Measurements from ENCODE around the gene CUX1. TPM values are rescaled to one million over a fixed set of nuclear protein-coding genes. Genes with fewer than 3 reads are reported as not detected.
"Not testable (repeated sequence)": the region's sequence is repeated elsewhere in the genome, so short reads cannot be mapped to it uniquely, and the experiment has no call there.

The CUX1 gene
- total RNA-seq, 4 donors from 2014 or later, result 93.8 to 156 (median 112) TPM

DNA sequence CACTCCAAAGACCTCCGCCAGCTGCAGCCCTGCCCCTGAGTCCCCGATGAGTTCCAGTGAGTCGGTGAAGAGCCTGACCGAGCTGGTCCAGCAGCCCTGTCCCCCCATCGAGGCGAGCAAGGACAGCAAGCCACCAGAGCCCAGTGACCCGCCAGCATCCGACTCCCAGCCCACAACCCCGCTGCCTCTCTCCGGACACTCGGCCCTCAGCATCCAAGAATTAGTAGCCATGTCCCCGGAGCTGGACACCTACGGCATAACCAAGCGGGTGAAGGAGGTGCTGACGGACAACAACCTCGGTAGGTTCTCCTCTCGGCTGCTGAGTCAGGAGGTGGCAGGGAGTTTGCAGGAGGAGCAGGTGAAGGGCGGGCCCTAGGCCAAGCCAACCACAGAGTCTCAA is 409.9 kb downstream of the CUX1 start:
- WGBS, 2 donors, result 86 to 89% methylated on average over 16 to 17 of the region's 18 CpGs

GRCh38 chr7:102228935-102229334 is 411.5 kb downstream of the CUX1 start:
- DNase-seq, result no peak
- H3K27me3 ChIP-seq, result no peaks in the 10 kb centered on the region
- peaks cover 7 to 14% of the 10 kb centered on the region in 2 donors for H3K36me3 ChIP-seq
- no peak overlapping the region for H3K4me3 ChIP-seq (replicated peaks in 1 of 3)
- H3K4me1 ChIP-seq, result no peaks in the 10 kb centered on the region
- WGBS, 2 donors, result 97% methylated on average over 9 to 12 of the region's 12 CpGs
- TF ChIP-seq, protein P1, sequence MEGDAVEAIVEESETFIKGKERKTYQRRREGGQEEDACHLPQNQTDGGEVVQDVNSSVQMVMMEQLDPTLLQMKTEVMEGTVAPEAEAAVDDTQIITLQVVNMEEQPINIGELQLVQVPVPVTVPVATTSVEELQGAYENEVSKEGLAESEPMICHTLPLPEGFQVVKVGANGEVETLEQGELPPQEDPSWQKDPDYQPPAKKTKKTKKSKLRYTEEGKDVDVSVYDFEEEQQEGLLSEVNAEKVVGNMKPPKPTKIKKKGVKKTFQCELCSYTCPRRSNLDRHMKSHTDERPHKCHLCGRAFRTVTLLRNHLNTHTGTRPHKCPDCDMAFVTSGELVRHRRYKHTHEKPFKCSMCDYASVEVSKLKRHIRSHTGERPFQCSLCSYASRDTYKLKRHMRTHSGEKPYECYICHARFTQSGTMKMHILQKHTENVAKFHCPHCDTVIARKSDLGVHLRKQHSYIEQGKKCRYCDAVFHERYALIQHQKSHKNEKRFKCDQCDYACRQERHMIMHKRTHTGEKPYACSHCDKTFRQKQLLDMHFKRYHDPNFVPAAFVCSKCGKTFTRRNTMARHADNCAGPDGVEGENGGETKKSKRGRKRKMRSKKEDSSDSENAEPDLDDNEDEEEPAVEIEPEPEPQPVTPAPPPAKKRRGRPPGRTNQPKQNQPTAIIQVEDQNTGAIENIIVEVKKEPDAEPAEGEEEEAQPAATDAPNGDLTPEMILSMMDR (IDR thresholded peaks at IDR 0.05), result no peak
- no peak for TF ChIP-seq POLR2A (IDR thresholded peaks at IDR 0.05)
- H3K9me3 ChIP-seq, result no peaks in the 10 kb centered on the region
- intact Hi-C loops (cut with DNase I), result no loop called here
- no peak overlapping the region for H3K27ac ChIP-seq

More for the DNA sequence above, 409.9 kb downstream of the CUX1 start:
- H3K27me3 ChIP-seq, result no peaks in the 10 kb centered on the region
- no peak overlapping the region for H3K4me3 ChIP-seq (replicated peaks in 1 of 3)
- no peaks in the 10 kb centered on the region for H3K4me1 ChIP-seq
- peaks cover 7 to 9% of the 10 kb centered on the region in 2 donors for H3K36me3 ChIP-seq
- no peak overlapping the region for H3K27ac ChIP-seq
- no peak for TF ChIP-seq POLR2A (IDR thresholded peaks at IDR 0.05)
- TF ChIP-seq, protein P1 (IDR thresholded peaks at IDR 0.05), result no peak
- no peaks in the 10 kb centered on the region for H3K9me3 ChIP-seq
- no peak for DNase-seq
- intact Hi-C loops (cut with DNase I), result no loop called here

DNA sequence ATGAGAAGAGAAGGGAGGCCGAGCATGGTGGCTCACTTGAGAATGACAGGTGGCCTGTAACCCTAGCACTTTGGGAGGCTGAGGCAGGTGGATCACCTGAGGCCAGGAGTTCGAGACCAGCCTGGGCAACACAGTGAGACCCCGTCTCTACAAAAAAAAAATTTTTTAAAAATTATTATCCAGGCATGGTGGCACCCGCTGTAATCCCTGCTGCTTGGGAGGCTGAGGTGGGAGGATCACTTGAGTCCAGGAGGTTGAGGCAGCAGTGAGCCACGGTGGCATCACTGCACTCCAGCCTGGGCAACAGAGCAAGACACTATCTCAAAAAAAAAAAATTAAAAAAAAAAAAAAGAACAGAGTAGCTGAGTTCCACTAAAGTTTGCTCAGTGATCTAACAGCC is 412.7 kb downstream of the CUX1 start:
- H3K9me3 ChIP-seq; H3K27me3 ChIP-seq; H3K4me3 ChIP-seq (replicated peaks in 1 of 3); DNase-seq; H3K4me1 ChIP-seq; H3K27ac ChIP-seq: not testable (repeated sequence)
- 91 to 95% methylated on average over 5 of the region's 5 CpGs for WGBS, 2 donors
- peaks cover 7 to 23% of the 10 kb centered on the region in 2 donors for H3K36me3 ChIP-seq
- intact Hi-C loops (cut with DNase I), result loop anchor here (10.0 kb wide), 1 partner anchor 415 kb away; the partner anchor contains the start of gene CUX1

- peaks cover 7 to 23% of the 10 kb centered on the region in 2 donors for H3K36me3 ChIP-seq
- 93 to 98% methylated on average over 4 of the region's 4 CpGs for WGBS, 2 donors
- H3K27me3 ChIP-seq, result no peaks in the 10 kb centered on the region
- no peak overlapping the region for H3K27ac ChIP-seq
- no peaks in the 10 kb centered on the region for H3K4me1 ChIP-seq
- TF ChIP-seq, protein P1 (IDR thresholded peaks at IDR 0.05), result no peak
- no peak for TF ChIP-seq POLR2A (IDR thresholded peaks at IDR 0.05)
- H3K4me3 ChIP-seq (replicated peaks in 1 of 3), result no peak overlapping the region
- no peaks in the 10 kb centered on the region for H3K9me3 ChIP-seq
- no peak for DNase-seq
- intact Hi-C loops (cut with DNase I), result loop anchor here (10.0 kb wide), 1 partner anchor 416 kb away; the partner anchor contains the start of gene CUX1
Observed at GRCh38 chr7:102230593-102230992, 413.2 kb downstream of the CUX1 start.

GRCh38 chr7:102232611-102233286 is 415.3 kb downstream of the CUX1 start:
- Histone ChIP-seq H3K4me1 (no peaks in the 10 kb centered on the region), H3K27me3 (no peaks in the 10 kb centered on the region), H3K27ac (no peak overlapping the region), H3K36me3 (peaks cover under 1 to 23% of the 10 kb centered on the region in 2 donors), H3K9me3 (no peaks in the 10 kb centered on the region), H3K4me3 (replicated peaks in 1 of 3) (no peak overlapping the region)
- intact Hi-C loops (cut with DNase I), result loop anchor here (10.0 kb wide), 1 partner anchor 418 kb away; the partner anchor contains the start of gene CUX1
- TF ChIP-seq, protein P1 (IDR thresholded peaks at IDR 0.05), result no peak
- no peak for TF ChIP-seq POLR2A (IDR thresholded peaks at IDR 0.05)
- no peak for DNase-seq
- WGBS, 2 donors, result 90 to 97% methylated on average over 12 of the region's 12 CpGs
